NCI-H748 treated with DMSO at 0.1 percent for 48 hours (cell line): ENCODE measurements around the gene PLXDC2.

Experiments used
- DNase-seq: peaks from one replicate; lab custom pipeline; 2025; lab: John Stamatoyannopoulos, UW

The PLXDC2 gene

GRCh38 chr10:19911886-19912285 lies 95.7 kb downstream of the PLXDC2 start:
- DNase-seq: no peak

GRCh38 chr10:19913987-19914386 lies 97.8 kb downstream of the PLXDC2 start:
- no peak for DNase-seq

- no peak for DNase-seq
Observed at GRCh38 chr10:19915125-19915524, 98.9 kb downstream of the PLXDC2 start.

GRCh38 chr10:19915816-19916215 lies 99.6 kb downstream of the PLXDC2 start:
- no peak for DNase-seq

GRCh38 chr10:19917751-19918478 lies 101.7 kb downstream of the PLXDC2 start:
- DNase-seq: no peak

GRCh38 chr10:19918794-19919193 lies 102.6 kb downstream of the PLXDC2 start:
- peak; percentile 55 for DNase-seq

GRCh38 chr10:19919671-19920070 lies 103.4 kb downstream of the PLXDC2 start:
- no peak for DNase-seq

GRCh38 chr10:19920075-19920726 lies 104.0 kb downstream of the PLXDC2 start:
- DNase-seq: no peak

- no peak for DNase-seq
Observed at GRCh38 chr10:19921300-19922140, 105.3 kb downstream of the PLXDC2 start.

- no peak for DNase-seq
Observed at GRCh38 chr10:19922236-19922963, 106.2 kb downstream of the PLXDC2 start.

- DNase-seq: no peak
Observed at GRCh38 chr10:19925064-19925463, 108.8 kb downstream of the PLXDC2 start.

- no peak for DNase-seq
Observed at GRCh38 chr10:19928936-19929335, 112.7 kb downstream of the PLXDC2 start.

GRCh38 chr10:19929506-19930140 lies 113.4 kb downstream of the PLXDC2 start:
- no peak for DNase-seq

GRCh38 chr10:19930936-19931893 lies 115.0 kb downstream of the PLXDC2 start:
- no peak for DNase-seq

- DNase-seq: no peak
Observed at GRCh38 chr10:19931894-19932590, 115.8 kb downstream of the PLXDC2 start.

- no peak for DNase-seq
Observed at GRCh38 chr10:19932806-19933371, 116.7 kb downstream of the PLXDC2 start.

GRCh38 chr10:19933772-19934171 lies 117.5 kb downstream of the PLXDC2 start:
- no peak for DNase-seq

- DNase-seq: no peak
Observed at GRCh38 chr10:19935176-19935575, 118.9 kb downstream of the PLXDC2 start.

GRCh38 chr10:19936289-19936688 lies 120.1 kb downstream of the PLXDC2 start:
- no peak for DNase-seq
